Endothelial cell of hepatic sinusoid (primary cell): ENCODE measurements around the gene FAM227A.

ENCODE experiments used
- in situ Hi-C: cut with HindIII; loops from 2 replicates; pipeline ENCODE4 v1.10.0; 2017; ENCODE audit warnings: low sequenced_read_pairs

Gene FAM227A

GRCh38 chr22:38656256-38657044 lies at the start of gene FAM227A, which contains the start of gene CBY1:
TSS of gene FAM227A (minus strand) at chr22:38656392. CDS start at chr22:38650168, 6,224 bp downstream.
TSS of gene CBY1 (plus strand) at chr22:38656638. CDS start at chr22:38668055, 11,417 bp downstream.
- in situ Hi-C loops = no loop called here

- in situ Hi-C loops = no loop called here
These were observed 49.3 kb upstream of the FAM227A start, which contains the start of gene GTPBP1 for GRCh38 chr22:38705235-38706100. TSS of gene GTPBP1 (plus strand) at chr22:38705944. CDS start at chr22:38705956, 12 bp downstream.

GRCh38 chr22:38704654-38705234 lies 48.6 kb upstream of the FAM227A start:
- in situ Hi-C loops = no loop called here

GRCh38 chr22:38700789-38701628 lies 44.8 kb upstream of the FAM227A start, which contains the start of gene JOSD1:
TSS of gene JOSD1 (minus strand) at chr22:38700943. CDS start at chr22:38699987, 956 bp downstream.
- in situ Hi-C loops = no loop called here

GRCh38 chr22:38700270-38700788 lies 44.1 kb upstream of the FAM227A start:
- in situ Hi-C loops = no loop called here

GRCh38 chr22:38699784-38700183 lies 43.6 kb upstream of the FAM227A start:
- in situ Hi-C loops = no loop called here

- in situ Hi-C loops = no loop called here
These were observed 43.0 kb upstream of the FAM227A start for GRCh38 chr22:38699143-38699542.

GRCh38 chr22:38698407-38699094 lies 42.4 kb upstream of the FAM227A start:
- in situ Hi-C loops = no loop called here

GRCh38 chr22:38697425-38698089 lies 41.4 kb upstream of the FAM227A start:
- in situ Hi-C loops = no loop called here

- in situ Hi-C loops = no loop called here
These were observed 40.6 kb upstream of the FAM227A start for GRCh38 chr22:38696606-38697424.

GRCh38 chr22:38694940-38695339 lies 38.7 kb upstream of the FAM227A start:
- in situ Hi-C loops = no loop called here

- in situ Hi-C loops = no loop called here
These were observed 37.9 kb upstream of the FAM227A start for GRCh38 chr22:38694049-38694448.

GRCh38 chr22:38689651-38690050 lies 33.5 kb upstream of the FAM227A start:
- in situ Hi-C loops = loop anchor here (5.0 kb wide), 1 partner anchor 42 kb away; no protein-coding TSS in a partner anchor

GRCh38 chr22:38685761-38686160 lies 29.6 kb upstream of the FAM227A start:
- in situ Hi-C loops = loop anchor here (5.0 kb wide), 1 partner anchor 38 kb away; no protein-coding TSS in a partner anchor

- in situ Hi-C loops = loop anchor here (5.0 kb wide), 1 partner anchor 38 kb away; no protein-coding TSS in a partner anchor
These were observed 28.7 kb upstream of the FAM227A start for GRCh38 chr22:38684895-38685294.

- in situ Hi-C loops = no loop called here
These were observed 25.6 kb upstream of the FAM227A start, which contains the start of gene TOMM22 for GRCh38 chr22:38681582-38682335. TSS of gene TOMM22 (plus strand) at chr22:38681957. CDS start at chr22:38681979, 22 bp downstream.

- in situ Hi-C loops = no loop called here
These were observed 19.6 kb upstream of the FAM227A start for GRCh38 chr22:38675833-38676232.
